SU-DHL-6 (cell line): Measurements from ENCODE around the gene GPX4.

Experiments
- H2AFZ ChIP-seq: fragments of 200-600 bp; sonication (generic); 2 replicates; pipeline ENCODE4 v1.6.1; 2014; ENCODE audit warnings: low read depth, mild to moderate bottlenecking, moderate library complexity, mixed read lengths, antibody characterized with exemption, low read length; ENCODE audit not compliant: severe bottlenecking
- H3F3A ChIP-seq: fragments of 200-600 bp; shearing (Covaris generic); 2 replicates; pipeline ENCODE4 v1.6.0; 2016; ENCODE audit warnings: antibody characterized with exemption, mild to moderate bottlenecking; ENCODE audit not compliant: insufficient read depth
- H3K27ac ChIP-seq: fragments of 200-600 bp; sonication (generic); 2 replicates; pipeline ENCODE4 v1.5.1; 2016; ENCODE audit warnings: low read depth, mild to moderate bottlenecking, low read length, moderate library complexity, mixed read lengths
- H3K27me3 ChIP-seq: fragments of 200-600 bp; sonication (generic), shearing (Covaris generic); 2 replicates; pipeline ENCODE4 v1.6.0; 2014; ENCODE audit warnings: mild to moderate bottlenecking, low read length
- H3K36me3 ChIP-seq: fragments of 200-600 bp; sonication (generic); 2 replicates; pipeline ENCODE4 v1.6.1; 2014; ENCODE audit warnings: mild to moderate bottlenecking, low read length, mixed read lengths
- H3K4me2 ChIP-seq: fragments of 300-600, 200-600 bp; shearing (Covaris generic), sonication (generic); 2 replicates; pipeline ENCODE4 v1.6.0; 2014; ENCODE audit warnings: low read length, low read depth, mild to moderate bottlenecking; ENCODE audit not compliant: poor library complexity, severe bottlenecking
- H3K4me3 ChIP-seq: fragments of 200-600 bp; sonication (generic); 2 replicates; pipeline ENCODE4 v1.5.1; 2014; ENCODE audit warnings: antibody characterized with exemption, low read length, mild to moderate bottlenecking, mixed read lengths; ENCODE audit not compliant: insufficient read depth, poor library complexity, severe bottlenecking
- H3K79me2 ChIP-seq: fragments of 200-600 bp; sonication (generic); 2 replicates; pipeline ENCODE4 v1.6.1; 2014; ENCODE audit warnings: mild to moderate bottlenecking, low read length, moderate library complexity; ENCODE audit not compliant: insufficient read depth
- H3K9ac ChIP-seq: fragments of 200-600 bp; sonication (generic); 2 replicates; pipeline ENCODE4 v1.7.0; 2014; ENCODE audit warnings: mild to moderate bottlenecking, low read length
- H3K9me2 ChIP-seq: fragments of 200-600 bp; sonication (generic); replicated peaks from 2 replicates; pipeline ENCODE4 v1.6.1; 2014; ENCODE audit warnings: low read length; ENCODE audit not compliant: insufficient read depth
- H3K9me3 ChIP-seq: fragments of 200-600 bp; sonication (generic); 2 replicates; pipeline ENCODE4 v1.6.1; 2014; ENCODE audit warnings: low read length, mixed read lengths; ENCODE audit not compliant: insufficient read depth
- H4K20me1 ChIP-seq: fragments of 200-600 bp; sonication (generic); 2 replicates; pipeline ENCODE4 v1.6.1; 2014; ENCODE audit warnings: low read depth, mild to moderate bottlenecking, antibody characterized with exemption, low read length, moderate library complexity, mixed read lengths
- CTCF ChIP-seq: fragments of 200-600 bp; sonication (generic); IDR thresholded peaks from one replicate; pipeline ENCODE4 v1.5.1; 2017; ENCODE audit warnings: antibody characterized with exemption, mild to moderate bottlenecking, low read length, moderate library complexity; ENCODE audit not compliant: insufficient read depth, poor library complexity, severe bottlenecking
- EZH2phosphoT487 ChIP-seq: fragments of 200-600 bp; sonication (generic), shearing (Covaris generic); conservative IDR thresholded peaks from 2 replicates; pipeline ENCODE4 v1.6.1; 2018; ENCODE audit warnings: mild to moderate bottlenecking, antibody characterized with exemption, low read length, moderate library complexity, mixed read lengths

GPX4 gene

DNA sequence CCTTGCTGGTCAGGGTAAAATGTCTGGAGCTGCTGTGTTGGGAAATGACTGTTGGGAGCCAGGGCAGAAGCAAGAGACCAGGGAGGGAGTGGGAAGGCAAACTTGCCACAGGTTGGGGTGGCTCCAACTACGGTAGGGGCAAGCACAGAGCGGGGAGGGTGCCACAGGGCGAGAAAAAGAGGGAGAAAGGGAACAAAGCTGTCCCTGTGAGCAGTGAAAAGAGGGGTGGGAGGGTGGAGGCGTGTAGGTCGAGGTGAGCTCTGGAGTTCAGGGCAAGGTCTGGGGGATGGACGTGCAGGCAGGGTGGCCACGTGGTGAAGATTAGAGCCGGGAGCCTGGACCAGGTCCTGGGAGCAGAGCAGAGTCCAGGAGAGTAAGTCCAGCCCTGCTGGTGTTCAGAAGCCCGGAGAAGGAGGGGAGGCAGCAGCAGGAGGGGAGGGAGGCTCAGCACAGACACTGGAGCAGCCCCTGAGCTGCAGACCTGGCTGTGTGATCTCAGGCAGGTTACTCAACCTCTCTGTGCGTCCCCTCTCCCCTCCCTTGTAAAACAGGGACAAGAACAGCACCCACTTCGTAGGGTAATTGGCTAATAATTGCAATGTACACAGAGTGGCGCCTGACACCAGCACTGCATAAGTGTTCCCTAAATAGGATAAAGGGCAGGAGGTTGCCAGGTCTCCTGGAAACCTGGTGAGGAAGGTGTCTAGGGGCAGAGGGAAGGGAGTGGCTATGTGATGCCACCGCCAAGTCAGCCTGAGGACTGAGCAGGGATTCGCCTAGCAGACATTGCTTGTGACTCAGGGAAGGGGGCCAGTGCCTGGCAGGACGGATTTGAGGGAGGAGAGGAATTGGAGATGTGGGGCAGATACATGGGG, 5.4 kb upstream of the GPX4 start:
- no peak overlapping the region for H3K9ac ChIP-seq
- peaks cover 17% of the 10 kb centered on the region for H3K79me2 ChIP-seq
- H3K4me3 ChIP-seq, result no peak overlapping the region
- H3K4me2 ChIP-seq, result no peak overlapping the region
- H3F3A ChIP-seq, result 0 out of 2 replicates have a peak, but pooled peaks cover 3% of the 10 kb centered on the region
- no peak overlapping the region for H2AFZ ChIP-seq
- H3K36me3 ChIP-seq, result no peaks in the 10 kb centered on the region
- no peaks in the 10 kb centered on the region for H4K20me1 ChIP-seq
- TF ChIP-seq CTCF, result no peak
- TF ChIP-seq EZH2phosphoT487, result no peak
- no peaks in the 10 kb centered on the region for H3K9me3 ChIP-seq
- no peaks in the 10 kb centered on the region for H3K9me2 ChIP-seq
- no peak overlapping the region for H3K27ac ChIP-seq
- H3K27me3 ChIP-seq, result no peaks in the 10 kb centered on the region

DNA sequence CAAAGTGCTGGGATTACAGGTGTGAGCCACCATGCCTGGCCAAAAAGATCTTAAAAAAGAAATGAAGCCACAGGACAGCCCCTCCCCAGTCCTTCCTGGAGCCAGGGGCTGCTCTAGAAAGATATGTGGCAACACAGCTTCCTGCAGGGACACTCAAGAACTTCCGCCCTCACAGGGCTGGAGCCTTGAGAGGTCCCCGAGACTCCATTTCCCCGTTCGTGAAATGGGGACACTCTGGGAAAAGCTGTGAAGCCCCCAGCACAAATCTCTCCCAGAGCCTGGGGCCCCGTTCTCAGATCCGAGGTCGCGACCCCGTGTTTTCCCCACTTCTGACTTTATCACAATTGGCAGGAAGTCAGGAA, 2.5 kb upstream of the GPX4 start:
- Histone ChIP-seq H3K79me2 (no peaks in the 10 kb centered on the region), H3K9me2 (no peaks in the 10 kb centered on the region), H3K27ac (no peak overlapping the region), H2AFZ (no peak overlapping the region), H3F3A (0 out of 2 replicates have a peak, but pooled peaks cover 3% of the 10 kb centered on the region), H4K20me1 (no peaks in the 10 kb centered on the region), H3K27me3 (no peaks in the 10 kb centered on the region), H3K4me2 (no peak overlapping the region), H3K9me3 (no peaks in the 10 kb centered on the region), H3K9ac (no peak overlapping the region), H3K36me3 (no peaks in the 10 kb centered on the region), H3K4me3 (no peak overlapping the region)
- TF ChIP-seq EZH2phosphoT487 (no peak), CTCF (no peak)

- H4K20me1 ChIP-seq, result no peaks in the 10 kb centered on the region
- no peak overlapping the region for H3K4me3 ChIP-seq
- no peak overlapping the region for H3K9ac ChIP-seq
- no peak overlapping the region for H3K4me2 ChIP-seq
- H3K79me2 ChIP-seq, result no peaks in the 10 kb centered on the region
- H2AFZ ChIP-seq, result no peak overlapping the region
- no peaks in the 10 kb centered on the region for H3K36me3 ChIP-seq
- no peak overlapping the region for H3K27ac ChIP-seq
- no peaks in the 10 kb centered on the region for H3K9me2 ChIP-seq
- H3K27me3 ChIP-seq, result no peaks in the 10 kb centered on the region
- H3K9me3 ChIP-seq, result no peaks in the 10 kb centered on the region
- H3F3A ChIP-seq, result peaks cover 3% of the 10 kb centered on the region; the same call in 1 of the 2 replicates
- TF ChIP-seq EZH2phosphoT487 (no peak), CTCF (no peak)
These were observed 1.2 kb upstream of the GPX4 start for GRCh38 chr19:1102407-1103131.
